A549 (cell line): ENCODE results near the gene SLC15A5. TPM values are rescaled to one million over a fixed set of nuclear protein-coding genes. Genes with fewer than 3 reads are reported as not detected.

Experiments
- ATAC-seq, 2 experiments: fragments of 200-7000 bp in 1 of 2; fragments of >200 bp in 1 of 2; cut with Nextera tagmentation in 1 of 2; cut with Tn5 transposase in 1 of 2; 3 replicates each; pipeline versions ENCODE4 v1.8.0 to v1.9.1; 2018 to 2020; ENCODE audit warnings: mild to moderate bottlenecking in 1 of 2, moderate library complexity in 1 of 2
- CTCF ChIA-PET: fragments of 300-600 bp; sonication (Branson Sonifier 250); formaldehyde crosslinking; extraction: SDS; loops from one replicate; lab custom pipeline; 2021; ENCODE audit warnings: antibody characterized with exemption, inconsistent platforms; lab: Yijun Ruan, JAX
- POLR2A ChIA-PET: fragments of 350-600 bp; formaldehyde crosslinking; extraction: SDS; loops from one replicate; lab custom pipeline; 2021; ENCODE audit warnings: antibody characterized with exemption, inconsistent platforms; lab: Yijun Ruan, JAX
- DNase-seq, 2 experiments: peaks; one replicate each; pipeline versions ENCODE4 v3.0.0 to v3.0.0-alpha.2; 2011 to 2016; ENCODE audit warnings: low read depth in 1 of 2, low spot score in 1 of 2
- FAIRE-seq: peaks from 2 replicates; lab custom pipeline; 2011; peaks lifted over from hg19 to GRCh38; lab: Jason Lieb, UNC
- H3K27ac ChIP-seq, 2 experiments: fragments of >200 bp; sonication (Bioruptor Twin); formaldehyde crosslinking; 3 replicates each; pipeline ENCODE4 v1.5.1; 2016 to 2017
- H3K4me1 ChIP-seq: fragments of >200 bp; sonication (Bioruptor Twin); formaldehyde crosslinking; 3 replicates; pipeline ENCODE4 v1.6.1; 2016
- H3K4me2 ChIP-seq: fragments of >200 bp; sonication (Bioruptor Twin); formaldehyde crosslinking; 3 replicates; pipeline ENCODE4 v1.6.1; 2016
- H3K4me3 ChIP-seq: fragments of >200 bp; sonication (Bioruptor Twin); formaldehyde crosslinking; 3 replicates; pipeline ENCODE4 v1.5.1; 2016
- H3K9me3 ChIP-seq: fragments of >200 bp; sonication (Bioruptor Twin); formaldehyde crosslinking; 3 replicates; pipeline ENCODE4 v1.6.1; 2016
- ATOH8 ChIP-seq: fragments of 250-450 bp; sonication (Bioruptor Pico); IDR thresholded peaks from 2 replicates; pipeline ENCODE4 v1.5.0; 2020; ENCODE audit warnings: low read depth, mild to moderate bottlenecking, moderate library complexity
- CBX8 ChIP-seq: fragments of 200-600 bp; sonication (generic); IDR thresholded peaks from 2 replicates; pipeline ENCODE4 v1.6.1; 2016
- CTCF ChIP-seq: fragments of >200 bp; sonication (Bioruptor Twin); formaldehyde crosslinking; IDR thresholded peaks from 3 replicates; pipeline ENCODE4 v1.5.1; 2016
- E2F6 ChIP-seq: IDR thresholded peaks from 2 replicates; pipeline ENCODE4 v1.6.1; 2012; ENCODE audit warnings: low read depth, borderline replicate concordance
- ELK1 ChIP-seq: fragments of 150-350 bp; IDR thresholded peaks from 2 replicates; pipeline ENCODE4 v1.6.1; 2014; ENCODE audit warnings: low read depth, mild to moderate bottlenecking, low read length
- ESRRA ChIP-seq: fragments of 150-350 bp; IDR thresholded peaks from 2 replicates; pipeline ENCODE4 v1.6.1; 2014; ENCODE audit warnings: mild to moderate bottlenecking, low read length, borderline replicate concordance
- FOXS1 ChIP-seq: fragments of 250-450 bp; sonication (Bioruptor Pico); IDR thresholded peaks from 2 replicates; pipeline ENCODE4 v1.5.0; 2020; ENCODE audit warnings: mild to moderate bottlenecking, moderate library complexity
- GATA3 ChIP-seq: IDR thresholded peaks from 2 replicates; pipeline ENCODE4 v1.6.1; 2012; ENCODE audit warnings: borderline replicate concordance
- HOXA7 ChIP-seq: fragments of 250-450 bp; sonication (Bioruptor Pico); IDR thresholded peaks from 2 replicates; pipeline ENCODE4 v1.5.0; 2020; ENCODE audit warnings: mild to moderate bottlenecking, moderate library complexity
- KDM1A ChIP-seq: fragments of 200-600 bp; sonication (generic); IDR thresholded peaks from 2 replicates; pipeline ENCODE4 v1.6.1; 2016; ENCODE audit warnings: low read depth, mild to moderate bottlenecking
- KDM5A ChIP-seq: fragments of 200-600 bp; sonication (generic); IDR thresholded peaks from 2 replicates; pipeline ENCODE4 v1.6.1; 2016; ENCODE audit warnings: antibody characterized with exemption, mild to moderate bottlenecking
- MAZ ChIP-seq: fragments of 150-350 bp; IDR thresholded peaks from 2 replicates; pipeline ENCODE4 v1.6.1; 2014; ENCODE audit warnings: antibody characterized with exemption, low read depth, low read length, borderline replicate concordance
- NFE2L2 ChIP-seq: fragments of 150-350 bp; conservative IDR thresholded peaks from 2 replicates; pipeline ENCODE4 v1.6.1; 2014; ENCODE audit warnings: low read length
- NR3C1 ChIP-seq: fragments of >200 bp; sonication (Bioruptor Twin); formaldehyde crosslinking; IDR thresholded peaks from 3 replicates; pipeline ENCODE4 v1.6.1; 2017
- POLR2A ChIP-seq: IDR thresholded peaks from 2 replicates; pipeline ENCODE4 v1.6.1; 2012; ENCODE audit warnings: mild to moderate bottlenecking, low read length
- POLR2AphosphoS2 ChIP-seq: conservative IDR thresholded peaks from 2 replicates; pipeline ENCODE4 v1.6.1; 2012; ENCODE audit warnings: low read length, improper control_type of control experiment, inconsistent platforms
- RAD21 ChIP-seq, 2 experiments: fragments of >200 bp in 1 of 2; sonication (Bioruptor Twin) in 1 of 2; formaldehyde crosslinking in 1 of 2; IDR thresholded peaks in 1 of 2; conservative IDR thresholded peaks in 1 of 2; 2 replicates in 1 of 2; 3 replicates in 1 of 2; pipeline ENCODE4 v1.6.1; 2012 to 2018; ENCODE audit warnings: inconsistent platforms in 1 of 2
- RNF2 ChIP-seq: fragments of 200-600 bp; sonication (generic); IDR thresholded peaks from 2 replicates; pipeline ENCODE4 v1.6.1; 2016; ENCODE audit warnings: low read depth, mild to moderate bottlenecking, antibody characterized with exemption, moderate library complexity, borderline replicate concordance
- SREBF2 ChIP-seq: fragments of 450-650 bp; IDR thresholded peaks from 2 replicates; pipeline ENCODE4 v1.6.1; 2014; ENCODE audit warnings: mild to moderate bottlenecking, moderate library complexity
- ZC3H11A ChIP-seq: fragments of 450-650 bp; IDR thresholded peaks from 2 replicates; pipeline ENCODE4 v1.6.1; 2014; ENCODE audit warnings: antibody characterized with exemption, mild to moderate bottlenecking
- ZFP36 ChIP-seq: fragments of 450-650 bp; IDR thresholded peaks from 2 replicates; pipeline ENCODE4 v1.6.1; 2014; ENCODE audit warnings: borderline replicate concordance; ENCODE audit not compliant: partially characterized antibody
- WGBS: methylation state at CpG from one replicate; pipeline ENCODE4 v1.1.6; 2017; ENCODE audit errors: missing lambda C conversion rate; 5-methylcytosine and 5-hydroxymethylcytosine counted together
- polyA plus RNA-seq, 4 experiments: library from polyadenylated mRNA; depleted of rRNA in 3 of 4; stranded (reverse); fragments of >200 nt; fragmentation: RNase III in 1 of 4; extraction: RNeasy Plus Mini Kit Qiagen cat#74134 plus additional on column Dnase treatment in 1 of 4; gene quantifications; 2 replicates in 3 of 4; 3 replicates in 1 of 4; pipeline ENCODE4 v1.2.3, GENCODE V29; 2011 to 2017
- TF ChIP-seq, protein P1 (sequence below): fragments of 250-450 bp; sonication (Bioruptor Pico); IDR thresholded peaks from 2 replicates; pipeline ENCODE4 v1.5.0; 2021; ENCODE audit warnings: mild to moderate bottlenecking, moderate library complexity, borderline replicate concordance
- TF ChIP-seq, protein P2 (sequence below): fragments of 200-600 bp; sonication (generic); IDR thresholded peaks from 2 replicates; pipeline ENCODE4 v1.6.1; 2016; ENCODE audit warnings: antibody characterized with exemption, mild to moderate bottlenecking, moderate library complexity

SLC15A5 gene
- polyA plus RNA-seq, 2 of the 4 experiments (the other 2 are of a cell fraction) = not detected

DNA sequence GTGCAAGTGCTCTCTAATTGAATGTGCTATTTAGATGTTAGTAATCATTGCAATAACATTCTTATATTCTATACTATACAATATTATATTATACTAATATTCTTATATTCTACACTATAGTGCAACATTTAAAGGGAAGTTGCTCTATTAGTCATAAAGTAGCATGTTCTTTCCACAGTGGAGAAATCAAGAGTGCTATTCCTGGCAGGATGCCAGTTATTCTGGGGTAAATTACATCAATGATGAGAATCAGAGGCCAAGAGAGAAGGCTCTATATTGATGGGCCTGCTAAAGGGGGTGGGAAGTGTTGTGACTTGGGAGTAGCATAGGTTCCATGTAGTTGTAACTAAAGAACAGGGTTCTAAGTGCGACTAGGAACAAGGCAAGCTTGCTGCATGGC lies 121.5 kb downstream of the SLC15A5 start (continued):
- TF ChIP-seq CBX8 (no peak), POLR2AphosphoS2 (no peak)

- no peak for DNase-seq
- H3K9me3 ChIP-seq = no peaks in the 10 kb centered on the region
- no peaks in the 10 kb centered on the region for H3K4me1 ChIP-seq
- no peak for ATAC-seq
- H3K4me2 ChIP-seq = no peak overlapping the region
- CTCF ChIA-PET = no interaction called here
- no peak for FAIRE-seq
- H3K4me3 ChIP-seq = no peak overlapping the region
- POLR2A ChIA-PET = no interaction called here
- H3K27ac ChIP-seq = no peak overlapping the region
- TF ChIP-seq KDM5A (no peak), CTCF (no peak)
These were observed 122.5 kb downstream of the SLC15A5 start for GRCh38 chr12:16154990-16155389.

DNA sequence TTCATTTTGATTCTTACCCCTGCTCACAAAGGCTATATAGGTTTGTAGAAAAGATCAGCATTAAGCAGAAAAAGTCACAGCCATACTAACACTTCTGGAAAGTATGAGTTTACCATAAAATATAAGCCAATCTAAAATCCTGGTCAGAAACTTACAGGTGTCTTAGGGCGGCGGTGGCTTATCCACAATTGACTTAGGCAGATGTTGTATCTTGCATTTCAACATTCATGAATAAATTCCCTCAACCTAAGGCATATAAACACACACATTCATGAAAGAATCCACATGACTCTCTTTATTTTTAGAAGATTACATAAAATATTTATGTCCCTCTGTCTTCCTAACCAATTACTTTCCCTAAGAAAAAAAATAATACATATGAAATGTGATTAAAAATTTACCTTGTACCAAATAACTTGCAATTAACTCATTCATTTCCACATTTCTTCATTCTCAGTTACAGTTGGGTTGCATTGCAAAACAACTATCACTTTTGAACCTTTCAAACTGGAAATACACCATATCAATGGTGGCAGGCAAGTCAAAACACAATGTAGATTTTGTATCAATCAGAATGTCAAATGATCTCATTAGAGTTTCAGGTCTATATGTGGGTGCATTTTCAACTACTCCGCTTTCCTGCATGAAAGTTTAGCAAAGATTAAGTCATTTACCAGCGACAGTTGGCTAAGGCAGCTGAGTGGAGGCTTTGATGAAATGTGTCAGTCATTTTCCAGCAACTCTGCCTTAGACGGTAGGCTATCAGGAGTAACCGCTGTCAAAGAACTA lies 124.4 kb downstream of the SLC15A5 start:
- ATAC-seq (no peak), DNase-seq (no peak), FAIRE-seq (no peak)
- no peak overlapping the region for H3K4me2 ChIP-seq
- CTCF ChIA-PET = no interaction called here
- POLR2A ChIA-PET = no interaction called here
- no peaks in the 10 kb centered on the region for H3K9me3 ChIP-seq
- TF ChIP-seq RNF2 = no peak
- no peak for TF ChIP-seq SREBF2
- TF ChIP-seq, protein P1, sequence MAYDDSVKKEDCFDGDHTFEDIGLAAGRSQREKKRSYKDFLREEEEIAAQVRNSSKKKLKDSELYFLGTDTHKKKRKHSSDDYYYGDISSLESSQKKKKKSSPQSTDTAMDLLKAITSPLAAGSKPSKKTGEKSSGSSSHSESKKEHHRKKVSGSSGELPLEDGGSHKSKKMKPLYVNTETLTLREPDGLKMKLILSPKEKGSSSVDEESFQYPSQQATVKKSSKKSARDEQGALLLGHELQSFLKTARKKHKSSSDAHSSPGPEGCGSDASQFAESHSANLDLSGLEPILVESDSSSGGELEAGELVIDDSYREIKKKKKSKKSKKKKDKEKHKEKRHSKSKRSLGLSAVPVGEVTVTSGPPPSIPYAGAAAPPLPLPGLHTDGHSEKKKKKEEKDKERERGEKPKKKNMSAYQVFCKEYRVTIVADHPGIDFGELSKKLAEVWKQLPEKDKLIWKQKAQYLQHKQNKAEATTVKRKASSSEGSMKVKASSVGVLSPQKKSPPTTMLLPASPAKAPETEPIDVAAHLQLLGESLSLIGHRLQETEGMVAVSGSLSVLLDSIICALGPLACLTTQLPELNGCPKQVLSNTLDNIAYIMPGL (CRISPR knock-in tag) = no peak
- TF ChIP-seq ELK1 = no peak
- TF ChIP-seq, protein P2, sequence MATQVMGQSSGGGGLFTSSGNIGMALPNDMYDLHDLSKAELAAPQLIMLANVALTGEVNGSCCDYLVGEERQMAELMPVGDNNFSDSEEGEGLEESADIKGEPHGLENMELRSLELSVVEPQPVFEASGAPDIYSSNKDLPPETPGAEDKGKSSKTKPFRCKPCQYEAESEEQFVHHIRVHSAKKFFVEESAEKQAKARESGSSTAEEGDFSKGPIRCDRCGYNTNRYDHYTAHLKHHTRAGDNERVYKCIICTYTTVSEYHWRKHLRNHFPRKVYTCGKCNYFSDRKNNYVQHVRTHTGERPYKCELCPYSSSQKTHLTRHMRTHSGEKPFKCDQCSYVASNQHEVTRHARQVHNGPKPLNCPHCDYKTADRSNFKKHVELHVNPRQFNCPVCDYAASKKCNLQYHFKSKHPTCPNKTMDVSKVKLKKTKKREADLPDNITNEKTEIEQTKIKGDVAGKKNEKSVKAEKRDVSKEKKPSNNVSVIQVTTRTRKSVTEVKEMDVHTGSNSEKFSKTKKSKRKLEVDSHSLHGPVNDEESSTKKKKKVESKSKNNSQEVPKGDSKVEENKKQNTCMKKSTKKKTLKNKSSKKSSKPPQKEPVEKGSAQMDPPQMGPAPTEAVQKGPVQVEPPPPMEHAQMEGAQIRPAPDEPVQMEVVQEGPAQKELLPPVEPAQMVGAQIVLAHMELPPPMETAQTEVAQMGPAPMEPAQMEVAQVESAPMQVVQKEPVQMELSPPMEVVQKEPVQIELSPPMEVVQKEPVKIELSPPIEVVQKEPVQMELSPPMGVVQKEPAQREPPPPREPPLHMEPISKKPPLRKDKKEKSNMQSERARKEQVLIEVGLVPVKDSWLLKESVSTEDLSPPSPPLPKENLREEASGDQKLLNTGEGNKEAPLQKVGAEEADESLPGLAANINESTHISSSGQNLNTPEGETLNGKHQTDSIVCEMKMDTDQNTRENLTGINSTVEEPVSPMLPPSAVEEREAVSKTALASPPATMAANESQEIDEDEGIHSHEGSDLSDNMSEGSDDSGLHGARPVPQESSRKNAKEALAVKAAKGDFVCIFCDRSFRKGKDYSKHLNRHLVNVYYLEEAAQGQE = no peak
- TF ChIP-seq E2F6 = no peak
- TF ChIP-seq KDM1A = no peak
- TF ChIP-seq HOXA7 = no peak
- TF ChIP-seq ZC3H11A = no peak
- TF ChIP-seq NR3C1 = no peak
- no peak for TF ChIP-seq ESRRA
- no peak for TF ChIP-seq MAZ
- TF ChIP-seq ZFP36 = no peak
- no peak for TF ChIP-seq CBX8
- TF ChIP-seq POLR2A = no peak
- no peak for TF ChIP-seq FOXS1
- no peak for TF ChIP-seq RAD21 (conservative IDR thresholded peaks at IDR 0.05 in 1 of 2, IDR thresholded peaks at IDR 0.05 in 1 of 2)
- TF ChIP-seq GATA3 = no peak
- TF ChIP-seq ATOH8 (CRISPR knock-in tag) = no peak
- no peak for TF ChIP-seq NFE2L2
- no peaks in the 10 kb centered on the region for H3K4me1 ChIP-seq
- H3K4me3 ChIP-seq = no peak overlapping the region
- WGBS = 66% methylated on average over 6 of the region's 6 CpGs
- H3K27ac ChIP-seq = no peak overlapping the region
